GM12878 (cell line): Measurements from ENCODE around the gene RASL11A. TPM values are rescaled to one million over a fixed set of nuclear protein-coding genes. Genes with fewer than 3 reads are reported as not detected.

ENCODE experiments used
- BHLHE40 ChIP-seq, 2 experiments: fragments of 450-650 bp in 1 of 2; IDR thresholded peaks; 2 replicates each; pipeline ENCODE4 v1.6.1; 2011 to 2017; ENCODE audit warnings: low read depth in 2 of 2, borderline replicate concordance in 1 of 2, improper control_type of control experiment in 1 of 2, low read length in 1 of 2, mild to moderate bottlenecking in 1 of 2
- CBX3 ChIP-seq: fragments of 200-600 bp; sonication (generic); IDR thresholded peaks from 2 replicates; pipeline ENCODE4 v1.6.1; 2016; ENCODE audit warnings: low read depth, borderline replicate concordance
- CEBPZ ChIP-seq: fragments of 150-350 bp; IDR thresholded peaks from 2 replicates; pipeline ENCODE4 v1.6.1; 2016; ENCODE audit warnings: low read depth, low read length
- FOXK2 ChIP-seq: fragments of 450-650 bp; IDR thresholded peaks from 2 replicates; pipeline ENCODE4 v1.6.1; 2017; ENCODE audit warnings: mild to moderate bottlenecking, moderate library complexity
- GABPA ChIP-seq: IDR thresholded peaks from 2 replicates; pipeline ENCODE4 v1.6.1; 2014; ENCODE audit warnings: antibody characterized with exemption, low read depth, mild to moderate bottlenecking, inconsistent platforms
- HDGF ChIP-seq: fragments of 450-650 bp; IDR thresholded peaks from 2 replicates; pipeline ENCODE4 v1.6.1; 2016; ENCODE audit warnings: antibody characterized with exemption
- HSF1 ChIP-seq: fragments of 150-350 bp; IDR thresholded peaks from 2 replicates; pipeline ENCODE4 v1.6.1; 2014; ENCODE audit warnings: mild to moderate bottlenecking, low read depth, low read length
- IRF5 ChIP-seq: fragments of 450-650 bp; IDR thresholded peaks from 2 replicates; pipeline ENCODE4 v1.6.1; 2017; ENCODE audit warnings: borderline replicate concordance
- MEF2A ChIP-seq: IDR thresholded peaks from 2 replicates; pipeline ENCODE4 v1.6.1; 2011; ENCODE audit warnings: low read depth, mild to moderate bottlenecking, low read length, moderate library complexity; ENCODE audit not compliant: insufficient read depth
- MYB ChIP-seq: fragments of 150-350 bp; IDR thresholded peaks from 2 replicates; pipeline ENCODE4 v1.6.1; 2014; ENCODE audit warnings: mild to moderate bottlenecking, low read depth, low read length, borderline replicate concordance
- NFXL1 ChIP-seq: fragments of 450-650 bp; IDR thresholded peaks from 2 replicates; pipeline ENCODE4 v1.6.1; 2017; ENCODE audit warnings: antibody characterized with exemption, mild to moderate bottlenecking, borderline replicate concordance
- RB1 ChIP-seq: fragments of 450-650 bp; formaldehyde crosslinking; IDR thresholded peaks from 2 replicates; pipeline ENCODE4 v1.6.1; 2017; ENCODE audit warnings: mild to moderate bottlenecking, borderline replicate concordance
- SUZ12 ChIP-seq: fragments of 200-600 bp; sonication (generic); IDR thresholded peaks from one replicate; pipeline ENCODE4 v1.6.1; 2018; ENCODE audit warnings: antibody characterized with exemption, mild to moderate bottlenecking; ENCODE audit not compliant: unreplicated experiment
- ZNF24 ChIP-seq: fragments of 450-650 bp; IDR thresholded peaks from 2 replicates; pipeline ENCODE4 v1.6.1; 2017; ENCODE audit warnings: antibody characterized with exemption, mild to moderate bottlenecking
- ZNF687 ChIP-seq: fragments of 450-650 bp; IDR thresholded peaks from 2 replicates; pipeline ENCODE4 v1.6.1; 2017; ENCODE audit warnings: mild to moderate bottlenecking, moderate library complexity
- polyA plus RNA-seq, 11 experiments: library from polyadenylated mRNA; depleted of rRNA in 4 of 11; unstranded in 6 of 11; stranded (reverse) in 5 of 11; fragments of >200 nt; fragmentation: Nextera tagmentation in 4 of 11; fragmentation: Illumina TruSeq in 1 of 11; extraction: Ambion mirVana in 4 of 11; extraction: Trizol in 1 of 11; gene quantifications; 1 replicate in 1 of 11; 2 replicates in 10 of 11; pipeline versions ENCODE4 v1.2.1 to v1.2.3, GENCODE V29; 2011 to 2016; ENCODE audit warnings: inconsistent platforms in 2 of 11, missing spikeins in 2 of 11, low read depth in 1 of 11
- total RNA-seq, 4 experiments: library from RNA; depleted of rRNA in 3 of 4; stranded (reverse); fragments of >200 nt in 3 of 4; fragmentation: Illumina TruSeq in 1 of 4; extraction: Trizol in 1 of 4; gene quantifications; 2 replicates each; pipeline versions ENCODE4 v1.2.1 to v1.2.3, GENCODE V29; 2013 to 2021

Gene RASL11A
- total and polyA plus RNA-seq, 10 of the 15 experiments (the other 5 are each of a cell fraction or from before 2014, with no cell fraction given) = 0.04 to 1.3 (median 0.41) TPM; not detected in 1

- TF ChIP-seq ZNF687 (peak; percentile 89), RB1 (peak; percentile 97), FOXK2 (peak; percentile 66), ZNF24 (peak; percentile 24; the same call in 1 of the 2 replicates), NFXL1 (no peak), CEBPZ (no peak), BHLHE40 (IDR thresholded peaks at IDR 0.05; ENCODE audit: borderline replicate concordance in 1 of 2, low read depth in 2 of 2, low read length in 1 of 2) (0 out of 4 replicates have a peak, but pooled peaks of 1 of the 2 experiments have one; percentile 39), HSF1 (no peak), IRF5 (peak; percentile 97), MYB (peak; percentile 99), HDGF (no peak), SUZ12 (no peak), GABPA (peak; percentile 72), MEF2A (no peak), CBX3 (no peak)
These were observed 19.2 kb upstream of the RASL11A start, which contains the start of gene RPL21 (continued) for GRCh38 chr13:27251166-27252091.
